PC-9 (cell line): Measurements from ENCODE around the gene TPK1. TPM values are rescaled to one million over a fixed set of nuclear protein-coding genes. Genes with fewer than 3 reads are reported as not detected.

Experiments used
- BruUV-seq: library from RNA; stranded (reverse); fragments of 400-500 nt; replicated peaks from 2 replicates; lab custom pipeline; 2021; lab: Mats Ljungman, UMichigan
- CTCF ChIA-PET: fragments of 300-600 bp; sonication (Branson Sonifier 250); formaldehyde crosslinking; loops from one replicate; lab custom pipeline; 2022; ENCODE audit warnings: antibody characterized with exemption; lab: Charles Lee
- POLR2A ChIA-PET: fragments of 300-600 bp; sonication (Branson Sonifier 250); formaldehyde crosslinking; loops from one replicate; lab custom pipeline; 2022; ENCODE audit warnings: antibody characterized with exemption; ENCODE audit not compliant: unreplicated experiment; lab: Charles Lee
- DNase-seq, 2 experiments: peaks; one replicate each; pipeline versions ENCODE4 v3.0.0 to v3.0.0-alpha.2; 2015 to 2022; ENCODE audit warnings: mixed read lengths in 1 of 2
- H2AFZ ChIP-seq: fragments of 200-600 bp; sonication (generic); 2 replicates; pipeline ENCODE4 v1.8.1; 2017; ENCODE audit warnings: antibody characterized with exemption
- H3F3A ChIP-seq: fragments of 200-600 bp; sonication (generic); 2 replicates; pipeline ENCODE4 v1.8.1; 2017; ENCODE audit warnings: antibody characterized with exemption, mild to moderate bottlenecking, low read depth; ENCODE audit not compliant: insufficient read depth
- H3K27ac ChIP-seq: fragments of 200-600 bp; sonication (generic); 2 replicates; pipeline ENCODE4 v1.6.1; 2016; ENCODE audit warnings: mixed run types
- H3K27me3 ChIP-seq: fragments of 200-600 bp; sonication (generic); 2 replicates; pipeline ENCODE4 v1.6.1; 2016; ENCODE audit warnings: low read depth, mixed run types; ENCODE audit not compliant: insufficient read depth
- H3K36me3 ChIP-seq: fragments of 200-600 bp; sonication (generic); 2 replicates; pipeline ENCODE4 v1.6.1; 2016; ENCODE audit warnings: low read depth, mixed run types
- H3K4me1 ChIP-seq: fragments of 200-600 bp; sonication (generic); replicated peaks from 2 replicates; pipeline ENCODE4 v1.6.1; 2016; ENCODE audit warnings: mixed run types; ENCODE audit not compliant: insufficient read depth
- H3K4me2 ChIP-seq: fragments of 200-600 bp; sonication (generic); 2 replicates; pipeline ENCODE4 v1.6.1; 2017; ENCODE audit warnings: mixed run types
- H3K4me3 ChIP-seq: fragments of 200-600 bp; sonication (generic); 2 replicates; pipeline ENCODE4 v1.6.1; 2016; ENCODE audit warnings: mixed run types
- H3K79me2 ChIP-seq: fragments of 200-600 bp; sonication (generic); 2 replicates; pipeline ENCODE4 v1.6.1; 2017; ENCODE audit warnings: low read depth, mixed run types
- H3K9me2 ChIP-seq: fragments of 200-600 bp; sonication (generic); 2 replicates; pipeline ENCODE4 v1.8.1; 2017; ENCODE audit warnings: mild to moderate bottlenecking; ENCODE audit not compliant: insufficient read depth
- H3K9me3 ChIP-seq: fragments of 200-600 bp; sonication (generic); 2 replicates; pipeline ENCODE4 v1.8.1; 2016; ENCODE audit warnings: low read depth; ENCODE audit not compliant: insufficient read depth
- H4K20me1 ChIP-seq: fragments of 200-600 bp; sonication (generic); 2 replicates; pipeline ENCODE4 v1.8.1; 2017; ENCODE audit not compliant: insufficient read depth
- EZH2 ChIP-seq: fragments of 200-600 bp; sonication (generic); IDR thresholded peaks from 2 replicates; pipeline ENCODE4 v1.8.0; 2017; ENCODE audit warnings: antibody characterized with exemption, low read depth
- intact Hi-C: fragments of 100-400 bp; cut with micrococcal nuclease; formaldehyde crosslinking; loops from one replicate; pipeline ENCODE4 v1.10.0; 2022; ENCODE audit not compliant: unreplicated experiment
- total RNA-seq: library from RNA; stranded (reverse); gene quantifications from 2 replicates; pipeline ENCODE4 v1.2.3, GENCODE V29; 2021
- TF ChIP-seq, protein P1 (sequence below): fragments of 200-600 bp; sonication (generic); conservative IDR thresholded peaks from 2 replicates; pipeline ENCODE4 v1.6.1; 2017; ENCODE audit warnings: mixed run types, antibody characterized with exemption, mild to moderate bottlenecking, moderate library complexity

The TPK1 gene
- total RNA-seq, 1 experiment from 2014 or later, result 0.90 TPM

DNA sequence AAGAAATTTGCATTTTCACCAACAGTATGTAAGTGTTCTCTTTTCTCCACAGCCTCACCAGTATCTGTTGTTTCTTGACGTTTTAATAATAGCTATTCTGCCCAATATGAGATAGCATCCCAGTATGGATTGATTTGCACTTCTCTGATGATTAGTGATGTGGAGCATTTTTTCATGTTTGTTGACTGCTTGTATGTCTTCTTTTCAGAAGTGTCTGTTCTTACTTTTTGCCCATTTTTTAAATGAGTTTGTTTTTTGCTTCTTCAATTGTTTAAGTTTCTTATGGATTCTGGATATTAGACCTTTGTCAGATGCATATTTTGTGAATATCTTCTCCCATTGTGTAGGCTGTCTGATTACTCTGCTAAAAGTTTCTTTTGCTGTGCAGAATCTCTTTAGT, 12.2 kb upstream of the TPK1 start:
- Histone ChIP-seq H3K4me2 (no peak overlapping the region), H3K36me3 (no peaks in the 10 kb centered on the region), H3K27ac (no peak overlapping the region), H3K27me3 (no peaks in the 10 kb centered on the region), H2AFZ (no peak overlapping the region), H3F3A (no peaks in the 10 kb centered on the region), H3K79me2 (no peaks in the 10 kb centered on the region), H4K20me1 (no peaks in the 10 kb centered on the region), H3K9me3 (no peaks in the 10 kb centered on the region), H3K4me1 (no peaks in the 10 kb centered on the region), H3K9me2 (no peaks in the 10 kb centered on the region), H3K4me3 (no peak overlapping the region)
- ChIA-PET CTCF (no interaction called here), POLR2A (no interaction called here)
- DNase-seq, result no peak
- intact Hi-C loops, result no loop called here
- TF ChIP-seq EZH2, result no peak
- TF ChIP-seq, protein P1, sequence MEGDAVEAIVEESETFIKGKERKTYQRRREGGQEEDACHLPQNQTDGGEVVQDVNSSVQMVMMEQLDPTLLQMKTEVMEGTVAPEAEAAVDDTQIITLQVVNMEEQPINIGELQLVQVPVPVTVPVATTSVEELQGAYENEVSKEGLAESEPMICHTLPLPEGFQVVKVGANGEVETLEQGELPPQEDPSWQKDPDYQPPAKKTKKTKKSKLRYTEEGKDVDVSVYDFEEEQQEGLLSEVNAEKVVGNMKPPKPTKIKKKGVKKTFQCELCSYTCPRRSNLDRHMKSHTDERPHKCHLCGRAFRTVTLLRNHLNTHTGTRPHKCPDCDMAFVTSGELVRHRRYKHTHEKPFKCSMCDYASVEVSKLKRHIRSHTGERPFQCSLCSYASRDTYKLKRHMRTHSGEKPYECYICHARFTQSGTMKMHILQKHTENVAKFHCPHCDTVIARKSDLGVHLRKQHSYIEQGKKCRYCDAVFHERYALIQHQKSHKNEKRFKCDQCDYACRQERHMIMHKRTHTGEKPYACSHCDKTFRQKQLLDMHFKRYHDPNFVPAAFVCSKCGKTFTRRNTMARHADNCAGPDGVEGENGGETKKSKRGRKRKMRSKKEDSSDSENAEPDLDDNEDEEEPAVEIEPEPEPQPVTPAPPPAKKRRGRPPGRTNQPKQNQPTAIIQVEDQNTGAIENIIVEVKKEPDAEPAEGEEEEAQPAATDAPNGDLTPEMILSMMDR, result no peak
- BruUV-seq, result no TSS peak

GRCh38 chr7:144842377-144842851, 6.6 kb upstream of the TPK1 start:
- no peaks in the 10 kb centered on the region for H4K20me1 ChIP-seq
- no peaks in the 10 kb centered on the region for H3F3A ChIP-seq
- no peaks in the 10 kb centered on the region for H3K36me3 ChIP-seq
- peak overlapping the region; percentile 55 for H3K4me2 ChIP-seq
- H3K27ac ChIP-seq, result peak overlapping the region; percentile 63
- no peaks in the 10 kb centered on the region for H3K9me2 ChIP-seq
- intact Hi-C loops, result no loop called here
- CTCF ChIA-PET, result no interaction called here
- H3K9me3 ChIP-seq, result no peaks in the 10 kb centered on the region
- TF ChIP-seq, protein P1, result no peak
- no peak for TF ChIP-seq EZH2
- no peaks in the 10 kb centered on the region for H3K79me2 ChIP-seq
- POLR2A ChIA-PET, result no interaction called here
- BruUV-seq, result no TSS peak
- no peaks in the 10 kb centered on the region for H3K27me3 ChIP-seq
- H2AFZ ChIP-seq, result peak overlapping the region; percentile 79; the same call in 1 of the 2 replicates
- no peak overlapping the region for H3K4me3 ChIP-seq
- peak in 1 of 2 experiments; percentile 48 for DNase-seq
- H3K4me1 ChIP-seq, result peaks cover 7% of the 10 kb centered on the region; the same call in 1 of the 2 replicates

GRCh38 chr7:144836545-144836842, 641 bp upstream of the TPK1 start:
- CTCF ChIA-PET, result no interaction called here
- no peak for DNase-seq

More at GRCh38 chr7:144836545-144836842, 641 bp upstream of the TPK1 start:
- peak overlapping the region; percentile 69 for H3K27ac ChIP-seq
- TSS peak; percentile 87 for BruUV-seq
- no peaks in the 10 kb centered on the region for H3K9me3 ChIP-seq
- no peaks in the 10 kb centered on the region for H3K79me2 ChIP-seq
- H3K36me3 ChIP-seq, result no peaks in the 10 kb centered on the region
- peak overlapping the region; percentile 96 for H3K4me3 ChIP-seq
- H3K4me2 ChIP-seq, result peak overlapping the region; percentile 94
- H3K9me2 ChIP-seq, result no peaks in the 10 kb centered on the region
- no peaks in the 10 kb centered on the region for H3K27me3 ChIP-seq
- POLR2A ChIA-PET, result no interaction called here
- intact Hi-C loops, result no loop called here
- peaks cover 10% of the 10 kb centered on the region for H3F3A ChIP-seq
- H4K20me1 ChIP-seq, result no peaks in the 10 kb centered on the region
- peaks cover 25% of the 10 kb centered on the region for H3K4me1 ChIP-seq
- peak overlapping the region; percentile 94 for H2AFZ ChIP-seq
- no peak for TF ChIP-seq EZH2
- TF ChIP-seq, protein P1, result no peak
